HG03060 (cell line): ENCODE measurements around the gene TNFRSF21.
"Not testable (repeated sequence)": the region's sequence is repeated elsewhere in the genome, so short reads cannot be mapped to it uniquely, and the experiment has no call there.

Source experiments
- ATAC-seq: cut with Tn5 transposase; IDR thresholded peaks from one replicate; pipeline ENCODE4 v1.9.1; 2021; ENCODE audit warnings: low read depth, moderate number of reproducible peaks; ENCODE audit not compliant: unreplicated experiment

TNFRSF21 gene

DNA sequence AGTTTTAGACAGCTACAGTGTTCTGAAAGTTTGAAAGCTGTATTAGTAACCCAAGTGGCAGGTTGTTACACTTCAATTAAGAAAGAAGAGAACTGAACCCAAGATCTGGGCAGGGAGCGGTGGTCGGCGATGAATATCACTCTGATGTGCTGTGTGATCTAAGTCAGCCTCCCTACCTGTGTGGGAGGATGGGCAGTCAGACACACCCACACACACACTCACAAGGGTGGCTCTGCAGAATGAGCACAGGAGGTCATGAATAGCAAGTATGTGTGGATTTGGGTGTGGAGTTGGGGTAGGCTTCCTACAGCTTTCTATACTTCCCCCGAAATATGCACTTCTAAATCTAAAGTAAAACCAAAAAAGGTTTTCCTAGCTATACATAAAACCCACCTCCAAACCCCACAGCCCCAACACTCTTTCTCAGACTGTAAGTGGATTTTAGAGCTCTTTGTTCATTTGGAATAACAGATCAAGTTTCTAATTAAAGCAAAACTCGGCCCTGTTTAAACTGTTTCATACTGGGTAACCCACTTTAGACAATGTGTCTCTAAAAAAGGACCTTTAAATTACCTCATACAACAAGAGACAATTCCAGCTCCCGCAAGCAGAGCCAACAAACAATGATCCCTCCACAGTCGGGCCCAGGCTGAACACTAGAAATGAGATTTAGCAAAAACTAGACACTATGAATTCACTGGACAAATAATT lies 19.4 kb downstream of the TNFRSF21 start:
- no peak for ATAC-seq

DNA sequence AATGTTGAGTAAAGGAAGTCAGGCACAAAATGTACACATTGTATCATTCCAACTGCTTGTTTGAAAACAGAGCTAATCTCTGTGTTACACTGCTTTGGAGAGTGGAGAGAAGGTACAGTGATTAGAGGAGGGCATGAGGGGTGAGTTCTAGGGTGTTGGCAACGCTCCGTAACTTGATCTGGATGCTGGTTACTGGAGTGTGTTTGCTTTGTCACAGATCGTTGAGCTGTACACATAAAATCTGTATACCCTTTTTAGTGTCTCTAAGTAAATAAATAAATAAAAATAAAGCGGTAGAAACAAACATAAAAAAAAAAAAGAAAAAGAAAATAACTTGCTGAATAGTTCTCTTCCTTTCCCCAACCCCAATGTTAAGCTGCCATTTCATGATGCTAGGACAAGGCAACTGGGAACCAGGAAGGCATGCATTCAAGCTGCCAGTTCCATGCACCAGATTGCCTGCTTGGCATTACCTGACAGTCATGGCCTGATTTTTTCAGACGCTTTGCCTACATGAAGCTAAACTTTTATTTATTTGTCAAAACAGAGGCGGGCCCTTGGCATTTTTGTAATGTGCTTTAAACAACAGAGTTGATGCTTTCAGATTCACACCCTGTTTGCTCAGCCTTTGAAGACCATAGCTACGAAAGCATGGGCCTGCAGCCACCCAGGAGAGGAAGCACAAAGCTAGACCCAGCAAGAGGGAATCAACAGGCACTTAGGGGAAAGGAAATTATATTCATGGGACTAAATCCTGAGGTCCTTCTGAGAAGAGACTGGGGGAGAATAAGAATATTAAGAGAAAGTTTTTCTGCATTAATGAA lies 21.2 kb downstream of the TNFRSF21 start:
- ATAC-seq: no peak

DNA sequence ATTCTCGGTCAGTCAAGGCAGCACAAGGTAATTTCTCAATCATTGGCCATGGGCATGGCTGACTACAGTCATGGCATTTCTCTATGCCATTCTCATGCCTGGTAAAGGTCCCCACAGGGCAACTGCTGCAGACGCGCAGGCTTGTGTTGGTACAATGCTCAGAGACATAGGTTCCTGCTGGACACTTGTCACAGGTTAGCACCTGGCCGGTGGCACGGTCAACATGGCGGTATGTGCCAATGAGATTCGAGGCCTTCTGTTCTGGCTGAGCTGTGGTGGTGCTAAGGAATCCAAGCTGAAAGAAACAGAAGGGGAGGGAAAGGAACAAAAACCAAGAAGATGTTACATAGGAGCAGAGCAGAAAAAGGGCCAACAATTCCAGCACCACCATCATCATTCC lies 23.4 kb downstream of the TNFRSF21 start:
- ATAC-seq: no peak

DNA sequence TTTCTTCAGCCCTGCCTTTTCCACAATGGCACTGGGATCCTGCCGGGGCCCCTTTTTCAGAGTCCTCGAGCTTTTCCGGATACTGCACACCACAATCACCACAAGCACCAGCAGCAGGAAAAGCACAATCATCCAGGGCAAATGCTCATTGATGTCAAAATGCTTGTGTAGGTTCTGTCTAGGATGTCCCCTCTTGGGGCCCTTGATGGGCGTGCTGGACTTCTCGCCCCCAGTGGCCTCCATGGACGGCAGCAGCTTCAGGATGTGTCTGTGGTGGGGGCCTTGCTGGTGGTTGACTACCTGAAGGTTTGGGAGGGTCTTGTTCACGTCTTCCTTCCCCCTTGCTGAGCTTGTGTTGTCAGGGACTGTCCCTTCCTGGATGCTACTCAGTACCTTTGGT lies 25.7 kb downstream of the TNFRSF21 start:
- ATAC-seq: no peak

DNA sequence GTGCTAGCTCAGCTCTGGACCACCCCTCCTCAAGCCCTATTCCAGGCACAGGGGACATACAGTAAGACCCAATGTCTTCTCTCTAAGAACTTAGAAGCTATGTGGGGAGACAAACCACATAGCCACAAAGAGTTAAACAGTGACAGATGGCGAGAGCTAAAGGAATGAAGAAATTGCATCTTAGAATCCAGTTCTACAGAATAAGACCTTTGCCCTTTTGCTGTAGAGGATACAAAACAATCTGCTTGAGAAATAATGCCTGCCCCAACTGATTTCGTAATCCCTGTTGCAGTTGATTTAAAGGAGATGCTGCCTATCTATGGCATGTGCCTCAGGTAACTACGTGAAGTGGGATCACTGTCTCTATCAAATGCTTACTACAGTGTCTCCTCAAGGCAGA lies 31.2 kb downstream of the TNFRSF21 start:
- ATAC-seq: no peak

DNA sequence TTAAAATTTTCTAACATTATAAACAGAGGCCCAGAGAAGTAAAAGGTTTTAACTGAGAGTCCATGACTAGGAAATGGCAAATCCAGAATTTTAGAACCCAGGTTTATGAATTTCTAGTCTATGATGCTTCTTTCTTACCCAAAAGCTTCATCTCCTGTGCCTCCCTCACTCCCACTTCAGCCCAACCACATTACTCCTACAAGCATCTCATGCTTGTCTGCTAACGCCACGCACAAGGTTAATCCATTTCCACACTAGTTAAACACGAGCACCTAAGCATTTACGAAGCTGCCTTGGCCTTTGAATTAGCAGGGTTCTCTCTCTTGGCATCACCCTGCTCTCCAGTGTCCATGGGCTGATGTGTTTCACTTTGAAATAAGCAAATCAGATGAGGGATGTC lies 32.0 kb downstream of the TNFRSF21 start:
- ATAC-seq: no peak

DNA sequence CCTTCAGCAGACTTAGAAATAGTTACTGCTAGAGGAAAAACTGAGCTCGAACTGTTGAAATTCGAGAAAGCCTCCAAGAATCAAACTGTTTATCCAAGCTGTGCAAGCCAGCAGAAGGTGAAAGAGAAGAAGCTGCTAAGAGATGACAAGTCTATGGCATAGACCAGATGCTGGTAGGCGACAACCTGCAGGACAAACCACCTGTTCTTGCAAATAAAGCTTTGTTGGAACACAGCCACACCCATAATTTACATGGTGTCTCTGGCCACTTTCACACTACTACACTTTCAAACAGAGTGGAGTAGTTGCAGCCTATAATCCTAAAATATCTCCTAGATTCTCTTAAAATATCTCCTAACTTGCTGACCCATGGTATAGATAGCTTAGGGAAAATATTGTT lies 33.3 kb downstream of the TNFRSF21 start:
- no peak for ATAC-seq

DNA sequence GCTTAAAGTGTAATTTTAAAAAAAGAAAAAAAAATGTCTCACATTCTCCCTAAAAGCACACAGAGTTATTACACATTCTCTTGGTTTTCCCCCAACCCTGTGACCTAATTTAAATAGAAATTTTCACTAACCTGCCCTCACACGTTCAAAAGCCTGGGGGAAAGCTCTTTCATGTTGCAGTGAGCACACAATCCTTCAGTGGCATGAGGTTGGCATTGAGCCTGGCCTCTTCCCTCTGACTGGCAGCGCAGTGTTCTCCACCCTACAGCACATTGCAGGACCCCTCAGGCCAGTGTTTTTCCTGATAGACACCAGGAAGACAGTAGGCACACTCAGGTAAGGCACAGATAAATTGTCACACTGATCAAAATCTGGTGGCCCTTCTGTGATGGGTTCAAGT lies 34.1 kb downstream of the TNFRSF21 start:
- no peak for ATAC-seq

DNA sequence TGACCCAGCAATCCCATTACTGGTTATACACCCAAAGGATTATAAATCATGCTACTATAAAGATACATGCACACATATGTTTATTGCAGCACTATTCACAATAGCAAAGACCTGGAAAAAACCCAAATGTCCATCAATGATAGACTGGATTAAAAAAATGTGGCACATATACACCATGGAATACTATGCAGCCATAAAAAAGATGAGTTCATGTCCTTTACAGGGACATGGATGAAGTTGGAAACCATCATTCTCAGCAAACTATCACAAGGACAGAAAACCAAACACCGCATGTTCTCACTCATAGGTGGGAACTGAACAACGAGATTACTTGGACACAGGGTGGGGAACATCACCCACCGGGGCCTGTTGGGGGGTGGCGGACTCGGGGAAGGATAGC lies 34.6 kb downstream of the TNFRSF21 start:
- ATAC-seq: not testable (repeated sequence)

DNA sequence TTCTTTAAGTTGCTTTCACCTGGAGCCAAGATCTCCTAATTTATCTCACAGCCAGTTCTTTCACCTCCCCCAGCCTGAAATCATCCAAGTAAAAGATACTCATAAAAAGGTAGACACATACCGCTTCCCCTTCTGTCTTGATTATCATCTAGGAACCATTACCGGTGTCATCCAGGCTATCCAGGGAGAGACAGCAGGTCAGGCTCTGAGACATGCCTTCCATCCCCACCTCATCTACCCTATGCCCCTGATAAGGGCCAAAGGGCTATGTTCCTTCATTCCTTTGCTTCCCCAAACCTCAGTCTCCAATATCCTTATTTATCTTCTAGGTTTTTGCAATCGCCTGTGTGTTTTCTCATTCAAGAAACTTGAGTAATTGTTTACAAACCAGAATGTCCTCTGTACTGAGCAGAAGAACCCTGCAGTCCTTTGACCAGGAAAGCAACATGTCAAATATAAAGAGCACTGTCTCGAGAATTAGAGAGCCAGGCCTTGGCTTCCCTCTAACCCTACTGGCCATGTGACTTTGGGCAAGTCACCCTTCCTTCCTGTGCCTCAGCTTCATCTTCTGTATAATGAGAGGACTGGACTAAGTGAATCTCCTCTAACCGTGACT lies 41.0 kb downstream of the TNFRSF21 start:
- no peak for ATAC-seq

DNA sequence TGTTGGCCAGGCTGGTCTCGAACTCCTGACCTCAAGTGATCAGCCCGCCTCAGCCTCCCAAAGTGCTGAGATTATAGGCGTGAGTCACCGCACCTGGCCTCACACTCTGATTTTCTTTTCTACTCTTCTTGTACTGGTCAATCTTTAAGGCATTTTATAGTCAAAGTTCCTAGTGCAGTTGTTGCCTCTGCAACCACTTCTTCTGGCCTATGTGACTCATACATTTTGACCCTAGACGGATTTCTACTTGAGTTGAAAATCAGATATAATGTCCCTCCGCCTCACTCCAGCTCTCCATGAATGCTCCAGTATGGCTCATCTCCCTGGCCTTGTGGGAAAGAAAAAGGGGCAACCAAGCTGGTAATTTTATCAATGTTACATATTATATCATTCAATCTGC lies 42.4 kb downstream of the TNFRSF21 start:
- ATAC-seq: no peak

DNA sequence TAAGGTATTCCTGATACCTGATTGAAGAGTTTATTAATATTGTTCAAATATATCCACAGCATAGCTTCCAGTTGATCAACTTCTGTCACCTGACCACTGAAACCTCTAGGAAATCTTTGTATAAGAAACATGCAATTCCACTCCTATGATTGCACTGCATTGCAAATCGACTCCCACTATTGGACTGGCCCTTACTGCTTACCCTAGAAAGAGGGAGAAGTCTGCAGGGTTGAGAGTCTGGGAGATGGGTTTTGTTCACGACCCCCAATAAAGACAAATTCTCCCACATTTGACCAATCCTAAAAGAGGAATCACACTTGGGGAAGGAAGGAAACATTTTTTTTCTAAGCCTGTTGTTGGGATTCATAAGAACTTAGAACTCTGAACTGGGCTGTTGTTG lies 43.7 kb downstream of the TNFRSF21 start:
- no peak for ATAC-seq

DNA sequence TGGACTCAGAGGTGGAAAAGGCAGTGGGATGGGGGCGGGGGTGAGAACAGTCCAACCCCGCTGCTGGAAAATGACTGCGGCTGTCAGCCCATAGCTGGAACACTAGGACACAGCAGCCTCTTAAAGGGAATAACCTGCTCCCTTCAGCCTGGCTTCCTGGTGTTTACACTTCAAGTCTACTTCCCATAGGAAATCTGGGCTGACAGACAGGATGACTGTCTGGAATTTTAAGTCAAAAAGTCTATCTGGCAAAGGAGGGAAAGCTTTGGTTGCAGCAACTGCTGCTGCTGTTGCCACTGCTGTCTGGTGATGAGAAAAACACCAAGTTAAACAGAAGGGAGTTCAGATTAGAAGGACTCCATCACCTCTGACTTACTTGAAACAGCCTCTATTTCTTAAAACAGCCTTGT lies 44.9 kb downstream of the TNFRSF21 start:
- no peak for ATAC-seq

DNA sequence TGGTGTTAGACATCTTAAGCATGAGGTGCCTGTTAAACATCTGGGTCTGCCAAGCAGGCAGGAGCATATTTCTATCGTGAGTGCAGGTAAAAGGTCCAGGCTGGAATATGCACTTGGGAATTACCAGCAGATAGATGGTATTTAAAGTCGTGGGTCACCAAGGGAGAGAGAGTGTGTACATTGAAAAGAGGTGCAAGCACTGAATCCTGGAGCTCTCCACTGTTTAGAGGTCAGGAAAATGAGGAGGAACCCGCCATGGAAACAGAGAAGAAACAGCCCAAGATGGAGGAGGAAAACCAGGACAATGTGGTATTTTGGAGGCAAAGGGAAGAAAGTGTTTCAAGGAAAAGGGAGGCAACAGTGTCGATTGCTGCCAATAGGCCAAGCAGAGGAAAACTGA lies 46.4 kb downstream of the TNFRSF21 start:
- ATAC-seq: no peak

DNA sequence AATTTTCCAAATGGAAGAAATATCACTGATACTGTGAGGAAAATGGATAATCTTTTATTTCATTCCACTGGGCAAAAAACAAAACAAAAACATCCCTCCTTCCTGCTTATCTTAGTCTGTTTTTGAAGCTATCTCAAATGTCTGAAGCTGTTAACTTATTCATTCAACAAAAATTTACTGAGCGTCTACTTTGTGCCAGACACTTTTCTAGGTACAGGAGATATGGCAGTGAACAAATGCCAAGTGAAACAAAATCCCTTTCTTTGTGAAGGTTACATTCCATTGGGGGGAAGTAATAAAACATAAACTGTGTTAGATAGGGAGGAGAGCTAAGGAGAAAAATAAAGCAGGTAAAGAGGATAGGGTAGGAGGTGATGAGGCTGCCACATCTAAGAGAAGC lies 47.5 kb downstream of the TNFRSF21 start:
- no peak for ATAC-seq

DNA sequence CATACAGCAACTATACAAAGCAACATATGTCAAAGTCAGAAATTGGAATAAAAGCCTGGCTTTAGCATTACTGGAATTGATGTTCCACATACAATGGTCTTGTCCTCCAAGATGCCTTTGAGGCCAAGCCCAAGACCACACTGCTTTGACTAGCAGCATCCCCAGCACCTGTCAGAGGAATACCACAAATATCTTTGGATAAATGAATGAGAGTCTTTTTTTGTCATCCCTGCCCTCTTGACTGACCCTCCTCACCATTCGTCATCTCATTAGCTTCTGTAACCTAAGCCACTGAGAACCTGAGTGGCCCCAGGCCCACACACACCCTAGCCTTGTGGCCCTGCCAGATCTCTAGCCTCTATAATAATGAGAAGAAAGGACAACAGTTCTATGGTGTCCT lies 48.5 kb downstream of the TNFRSF21 start:
- ATAC-seq: no peak

DNA sequence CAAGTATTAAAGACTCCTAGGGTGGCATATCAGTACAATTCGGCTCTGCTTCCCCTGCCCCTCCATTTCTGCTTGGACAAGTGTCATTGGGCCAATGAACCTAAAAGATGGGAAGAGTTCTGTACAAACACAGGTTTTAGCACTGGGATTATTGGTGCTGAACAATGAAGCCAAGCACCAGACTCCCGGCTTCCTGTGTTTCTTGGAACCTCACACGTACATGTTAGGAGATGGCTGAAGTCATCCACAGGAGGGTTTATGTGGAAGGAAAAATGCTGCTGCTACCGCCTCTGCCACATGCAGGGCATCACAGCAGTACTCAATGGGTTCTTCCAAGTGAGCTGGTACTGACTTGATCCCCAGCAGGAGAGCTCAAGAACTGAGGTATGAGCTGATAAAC lies 49.7 kb downstream of the TNFRSF21 start:
- ATAC-seq: no peak

DNA sequence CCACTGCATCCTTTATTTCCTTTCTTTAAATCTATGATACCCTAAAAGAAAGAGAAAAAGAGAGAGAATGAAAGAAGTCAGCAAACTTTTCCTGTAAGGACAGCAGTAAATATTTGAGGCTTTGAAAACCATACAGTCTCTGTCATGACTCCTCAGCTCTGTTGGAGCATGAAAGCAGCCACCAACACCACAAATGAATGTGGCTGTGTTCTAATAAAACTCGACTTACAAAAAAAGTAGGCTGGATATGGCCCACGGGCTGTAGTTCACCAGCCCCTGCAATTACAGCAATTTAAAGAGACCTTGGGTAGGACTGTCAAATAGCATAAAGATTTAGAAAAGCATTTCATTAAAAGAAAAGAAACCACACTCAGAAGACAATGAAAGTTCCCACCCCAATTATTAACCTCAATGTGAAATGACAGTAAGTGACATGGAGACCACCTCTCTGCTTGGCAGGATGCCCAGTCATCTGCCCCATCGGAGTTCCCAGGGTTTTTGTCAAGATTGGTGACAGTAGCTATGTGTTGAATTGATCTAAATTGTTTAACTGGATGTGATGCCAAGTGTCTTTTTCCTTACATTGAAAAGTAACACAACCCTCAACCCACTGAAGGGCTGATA lies 50.9 kb downstream of the TNFRSF21 start:
- no peak for ATAC-seq

DNA sequence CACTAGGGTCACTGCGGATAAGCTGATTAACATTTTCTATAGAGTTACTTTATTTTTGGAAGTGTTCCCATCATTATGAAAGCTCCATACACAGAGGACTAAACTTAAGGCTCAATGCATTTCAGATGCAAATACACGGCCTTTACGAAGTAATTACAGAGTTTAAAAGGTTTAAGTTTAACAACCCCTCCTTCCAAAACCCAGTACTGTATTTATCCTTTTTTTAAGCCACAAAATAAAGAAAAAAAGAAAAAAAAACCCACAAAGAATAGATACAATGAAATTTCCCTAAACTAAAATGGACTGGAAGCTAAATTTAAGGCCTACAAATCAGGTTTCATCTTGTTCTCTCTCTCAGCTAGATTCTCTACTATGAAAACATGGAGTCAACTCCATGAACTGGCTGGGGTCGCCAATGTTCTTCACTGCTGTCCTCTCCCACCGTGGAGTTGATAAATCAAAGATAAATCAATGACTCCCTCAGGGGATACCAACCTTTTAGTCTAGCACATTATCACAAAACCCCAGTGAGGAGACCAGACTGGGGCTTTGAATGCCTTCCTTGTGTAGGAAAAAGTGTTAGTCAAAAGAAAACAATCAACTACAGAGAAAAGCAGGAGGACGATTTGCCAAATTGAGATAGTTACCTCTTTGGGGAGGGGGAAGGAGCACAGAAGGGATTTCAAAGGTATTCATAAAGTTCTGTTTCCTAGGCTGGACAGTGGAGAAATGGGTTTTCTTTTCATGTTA lies 52.5 kb downstream of the TNFRSF21 start:
- ATAC-seq: no peak

DNA sequence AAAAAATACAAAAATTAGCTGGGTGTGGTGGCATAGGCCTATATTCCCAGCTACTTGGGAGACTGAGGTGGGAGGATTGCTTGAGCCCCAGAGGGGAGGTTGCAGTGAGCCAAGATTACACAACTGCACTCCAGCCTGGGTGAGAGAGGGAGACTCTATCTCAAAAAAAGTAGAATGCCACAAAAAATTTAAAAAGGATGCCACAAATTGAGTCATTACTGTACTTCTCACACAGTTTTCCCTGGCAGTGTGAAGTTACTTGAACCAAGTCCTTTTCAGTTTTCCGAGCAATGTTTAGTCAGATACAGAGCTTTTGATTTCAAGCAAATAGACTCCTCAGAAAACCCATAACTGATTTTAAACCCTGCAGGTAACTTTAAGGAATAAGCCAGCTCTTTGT lies 53.3 kb downstream of the TNFRSF21 start:
- ATAC-seq: no peak

DNA sequence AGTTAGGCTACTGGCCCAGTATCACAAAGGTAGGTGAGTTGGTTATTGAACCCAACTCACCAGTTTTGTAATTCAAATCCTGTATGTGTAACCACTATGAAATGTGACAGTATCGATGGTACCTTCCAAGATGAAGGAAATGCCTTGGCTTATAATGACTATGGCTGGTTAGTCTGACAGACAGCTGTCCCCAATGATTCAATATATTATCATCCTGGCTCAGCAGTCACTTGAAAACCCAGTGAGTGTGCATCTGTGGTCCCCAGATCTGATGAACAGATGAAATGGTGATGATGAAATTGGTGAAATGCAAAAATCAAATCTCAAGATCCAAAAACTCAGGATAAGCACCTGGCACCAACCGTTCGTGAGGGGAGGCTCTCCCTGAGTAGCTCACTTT lies 54.8 kb downstream of the TNFRSF21 start:
- no peak for ATAC-seq
